GM18498 (cell line): ENCODE data around the gene TUT1.

Experiments
- ATAC-seq: cut with Tn5 transposase; IDR thresholded peaks from one replicate; pipeline ENCODE4 v1.9.1; 2021; ENCODE audit warnings: mild to moderate bottlenecking, moderate library complexity; ENCODE audit not compliant: unreplicated experiment

The TUT1 gene

DNA sequence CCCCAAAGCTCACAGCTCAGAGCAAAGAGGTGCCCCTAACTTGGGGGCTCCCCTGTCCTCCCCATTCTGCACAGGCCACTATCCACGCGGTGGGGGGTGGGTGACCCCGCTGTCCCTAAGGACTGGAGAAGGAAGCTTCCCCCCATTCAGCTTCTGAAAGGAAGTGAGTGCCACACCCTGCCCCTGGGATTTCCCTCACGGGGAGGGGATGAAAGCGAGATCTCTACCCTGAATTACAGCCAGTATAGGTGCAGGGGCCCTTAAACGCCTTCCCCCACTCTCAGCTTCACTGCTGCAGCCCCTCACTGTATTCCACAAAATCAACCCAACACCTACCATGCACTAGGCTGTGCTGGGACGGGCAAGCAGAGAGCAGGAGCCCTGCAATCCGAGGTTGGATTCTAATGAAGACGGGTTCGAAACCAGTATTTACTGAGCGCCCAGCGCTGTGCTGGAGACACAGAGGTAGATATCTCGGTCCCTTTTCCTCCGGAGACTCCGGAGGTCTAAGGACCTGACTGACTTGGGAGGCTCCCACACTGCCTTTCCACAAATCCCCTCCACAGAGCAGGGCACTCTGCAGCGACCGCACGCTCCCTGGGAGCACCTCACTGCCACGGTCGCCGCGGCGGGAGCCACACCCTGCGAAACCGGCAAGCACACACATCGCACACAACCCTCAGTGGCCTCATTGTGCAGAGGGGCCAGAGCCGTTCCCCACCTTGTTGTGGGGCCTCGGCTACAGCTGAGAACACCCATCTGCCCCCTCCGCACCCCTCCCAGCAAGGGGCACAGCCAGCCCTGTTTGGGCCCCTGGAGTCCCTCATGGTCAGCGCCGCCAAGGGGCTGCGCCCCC is 46.5 kb downstream of the TUT1 start:
- ATAC-seq: no peak

DNA sequence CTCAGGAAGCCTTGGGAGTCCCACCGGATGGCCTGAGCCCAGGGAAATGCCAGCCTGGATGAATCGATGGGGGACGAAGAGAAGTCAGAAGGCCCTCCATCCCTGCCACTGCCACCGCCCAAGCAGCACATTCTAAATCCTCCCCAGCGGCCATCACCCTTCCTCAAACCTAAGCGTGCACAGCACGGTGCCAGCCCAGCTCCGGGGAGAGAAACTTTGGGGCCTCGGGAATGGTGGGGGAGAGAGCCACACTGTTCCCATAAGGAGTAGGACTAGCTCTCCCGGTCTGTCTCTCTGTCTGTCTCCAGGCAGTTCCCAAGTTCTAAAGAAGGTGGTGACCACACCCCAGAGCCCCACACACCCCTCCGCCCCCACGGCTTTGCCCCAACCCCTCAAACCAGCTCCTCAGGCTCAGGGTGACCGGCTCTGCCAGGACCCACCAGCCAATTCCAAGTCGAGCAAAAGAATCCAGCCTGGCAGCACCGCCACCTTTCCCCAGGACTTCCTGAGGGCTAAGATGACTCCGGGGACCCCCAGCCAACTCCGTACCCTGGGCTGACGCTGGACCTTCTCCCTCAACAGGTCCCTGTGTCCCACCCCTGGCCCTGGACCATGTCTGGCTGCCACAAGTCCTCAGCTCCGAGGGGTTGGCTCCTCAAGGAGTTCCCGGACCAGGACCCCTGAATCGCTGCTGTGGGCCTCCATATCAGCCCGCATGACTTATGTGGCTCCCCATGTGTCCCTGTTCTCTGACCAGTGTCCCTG is 47.5 kb downstream of the TUT1 start:
- no peak for ATAC-seq

DNA sequence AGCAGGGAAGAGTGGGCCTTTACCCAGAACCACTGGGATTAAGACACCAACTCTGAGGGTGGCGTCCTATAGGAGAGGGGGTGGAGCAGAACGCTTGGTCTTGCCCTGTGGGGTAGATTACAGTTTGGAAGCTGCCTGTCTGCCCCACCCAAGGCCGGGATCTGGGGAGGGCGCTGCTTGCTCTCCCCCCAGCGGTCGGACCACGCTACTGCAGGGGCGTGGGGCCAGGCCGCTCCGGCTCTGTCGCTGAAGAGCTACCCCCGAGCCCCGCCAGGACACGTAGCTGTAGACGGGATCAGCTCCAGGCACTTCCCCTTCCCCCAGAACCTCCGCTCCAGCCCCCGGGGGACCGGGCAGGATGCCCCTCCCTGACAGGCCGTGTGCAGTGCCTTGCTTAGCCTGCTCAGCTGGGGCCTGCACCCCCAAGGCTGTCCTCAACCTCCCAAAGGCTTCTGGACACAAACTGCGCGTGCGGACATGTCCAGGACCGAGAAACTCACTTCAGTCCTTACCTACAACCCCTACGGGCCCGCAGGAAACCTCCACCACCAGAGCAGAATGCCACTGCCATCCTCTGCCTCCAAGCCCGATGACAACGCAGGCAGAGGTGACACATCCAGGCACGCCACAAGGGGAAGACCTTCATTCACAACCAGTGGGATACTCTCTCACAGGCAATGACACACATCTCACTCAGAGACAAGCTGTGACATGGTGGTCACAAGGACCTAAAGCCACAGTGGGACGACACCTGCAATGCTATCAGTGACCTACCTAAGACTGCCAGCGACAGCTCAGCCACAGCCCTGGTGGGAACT is 48.4 kb downstream of the TUT1 start:
- ATAC-seq: peak; percentile 35

DNA sequence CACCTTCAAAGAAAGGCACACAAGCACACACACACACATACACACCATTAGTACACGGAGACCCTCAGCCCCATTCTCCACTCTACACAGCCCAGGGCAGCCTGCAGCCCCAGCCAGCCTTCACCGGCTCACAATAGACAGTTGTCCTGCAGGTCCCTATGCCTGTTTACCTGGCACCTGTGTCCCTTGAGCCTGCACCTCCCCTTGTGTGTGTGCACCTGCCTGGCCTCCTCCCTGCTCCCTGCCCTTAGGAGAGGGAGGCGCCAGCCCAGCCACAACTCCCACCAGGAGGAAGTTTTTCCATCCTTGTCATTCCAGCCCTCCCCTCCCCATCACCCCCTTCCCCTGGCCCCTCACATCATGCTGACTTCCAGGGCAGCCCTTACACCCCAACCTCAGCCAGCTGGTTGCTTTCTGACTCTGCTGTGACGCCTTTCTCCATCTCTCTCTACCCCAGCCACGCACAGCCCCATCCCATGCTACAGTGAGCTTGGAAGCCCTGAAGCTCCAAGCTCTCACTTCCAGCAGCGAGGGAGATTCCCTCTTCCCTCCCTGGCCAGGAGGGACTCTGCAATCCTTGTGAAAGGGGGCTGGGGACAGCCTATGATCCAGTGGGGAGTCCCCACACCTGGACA is 49.1 kb downstream of the TUT1 start:
- ATAC-seq: no peak

DNA sequence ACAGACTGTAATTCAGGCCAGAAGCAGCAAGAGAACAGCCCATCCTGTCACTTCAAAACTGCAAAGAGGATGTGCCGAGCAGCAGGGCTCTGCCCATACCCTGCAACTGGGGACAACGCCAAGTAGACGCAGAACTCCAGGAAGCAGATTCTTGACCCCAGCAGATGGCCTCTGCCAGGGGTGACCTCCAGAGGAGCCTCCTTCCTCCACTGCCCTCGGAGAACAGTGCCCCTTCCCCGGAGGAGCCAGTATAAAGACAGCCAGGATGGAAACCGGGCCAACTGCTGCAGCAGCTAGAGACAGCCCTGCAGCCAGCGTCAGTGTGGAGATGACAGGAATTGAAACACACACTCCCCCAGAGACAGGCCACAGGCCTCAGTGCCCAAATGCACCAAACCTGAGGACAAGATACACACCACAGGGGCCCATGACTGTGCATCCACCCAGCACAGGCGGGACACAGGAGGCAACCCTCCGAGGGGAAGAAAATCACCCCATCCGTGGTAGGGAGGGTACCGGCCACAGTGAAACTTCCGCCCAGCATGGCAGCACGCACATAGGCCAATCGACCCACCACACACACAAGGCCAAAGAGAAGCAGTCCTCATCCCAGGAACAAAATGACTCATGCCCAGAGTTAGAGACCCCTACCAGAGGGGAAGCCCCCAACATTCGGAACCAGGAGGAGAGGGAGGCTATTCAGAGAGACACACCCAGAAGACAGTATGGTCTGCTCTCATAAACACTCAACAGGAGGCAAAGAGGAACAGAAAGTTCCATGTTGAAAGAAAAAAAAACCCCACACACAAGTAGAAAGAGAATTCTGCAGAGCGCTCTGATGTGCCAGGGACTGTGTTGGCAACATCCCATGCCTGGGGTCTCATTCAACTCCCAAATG is 50.3 kb downstream of the TUT1 start:
- ATAC-seq: peak; percentile 39

DNA sequence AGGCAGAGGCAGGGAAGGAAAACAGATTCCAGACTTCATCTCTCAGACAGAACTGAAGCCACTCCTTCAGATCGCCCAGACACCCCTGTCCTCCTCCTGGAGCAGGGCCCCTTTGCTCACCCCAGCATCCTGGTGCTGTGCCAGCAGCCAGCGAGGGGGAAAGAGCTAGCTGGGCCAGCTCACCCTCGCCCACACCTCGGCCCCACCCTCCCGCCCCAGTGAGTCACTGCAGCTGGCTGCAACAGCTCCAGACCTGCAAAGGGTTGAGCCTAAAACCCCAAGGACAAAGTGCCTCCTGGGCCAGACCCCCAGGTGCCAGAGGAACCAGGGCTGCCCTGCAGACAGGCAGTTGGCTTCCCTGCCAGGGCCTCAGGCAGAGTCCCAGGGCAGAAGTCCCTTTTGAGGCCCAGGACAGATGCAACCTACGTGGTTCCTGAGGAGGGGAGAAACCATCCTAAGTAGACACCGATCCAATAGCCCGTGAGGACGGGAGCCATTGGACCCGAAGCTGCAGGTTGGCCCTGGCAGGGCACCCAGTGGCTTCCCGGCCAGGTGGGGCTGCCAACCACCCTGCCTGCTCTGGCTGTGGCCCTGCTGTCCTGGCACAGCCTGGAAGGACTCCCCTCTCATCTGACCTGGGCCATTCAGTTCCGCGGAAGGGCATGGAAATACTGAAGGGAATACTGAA is 51.9 kb downstream of the TUT1 start:
- ATAC-seq: no peak

DNA sequence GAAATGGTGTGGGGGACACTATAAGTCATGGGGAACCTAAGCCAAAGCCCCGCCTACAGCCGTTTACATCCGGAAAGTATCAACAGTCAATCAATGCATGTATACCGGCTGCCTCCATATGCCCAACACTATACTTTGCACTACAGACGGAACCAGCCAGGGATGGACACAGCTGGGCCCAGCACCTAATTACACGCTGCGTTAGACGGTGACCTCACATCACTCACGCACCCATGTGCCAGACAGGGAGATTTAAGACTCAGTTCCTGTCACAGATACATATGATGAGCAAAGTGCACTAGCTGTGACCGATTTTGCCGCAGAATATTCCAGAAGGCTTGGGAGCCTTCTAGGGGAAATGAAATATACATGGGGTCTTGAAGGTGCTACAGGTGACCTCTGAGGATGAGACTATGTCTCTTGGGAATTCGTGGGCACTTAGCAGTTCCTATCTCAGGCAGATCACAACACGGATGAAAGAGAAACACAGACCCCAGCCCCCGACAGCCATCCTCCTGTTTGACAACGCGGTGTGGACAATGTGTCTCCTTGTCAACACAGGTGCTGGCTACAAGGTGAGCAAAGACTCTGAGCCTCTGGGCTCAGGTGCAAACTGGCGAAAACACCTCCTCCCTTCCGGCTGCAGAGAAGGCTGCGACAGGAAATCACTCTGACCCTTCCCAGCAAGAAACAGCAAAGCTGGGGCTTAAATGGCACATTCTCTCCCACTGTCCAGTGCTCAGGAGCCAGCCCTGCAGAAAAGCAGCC is 52.7 kb downstream of the TUT1 start:
- ATAC-seq: no peak

DNA sequence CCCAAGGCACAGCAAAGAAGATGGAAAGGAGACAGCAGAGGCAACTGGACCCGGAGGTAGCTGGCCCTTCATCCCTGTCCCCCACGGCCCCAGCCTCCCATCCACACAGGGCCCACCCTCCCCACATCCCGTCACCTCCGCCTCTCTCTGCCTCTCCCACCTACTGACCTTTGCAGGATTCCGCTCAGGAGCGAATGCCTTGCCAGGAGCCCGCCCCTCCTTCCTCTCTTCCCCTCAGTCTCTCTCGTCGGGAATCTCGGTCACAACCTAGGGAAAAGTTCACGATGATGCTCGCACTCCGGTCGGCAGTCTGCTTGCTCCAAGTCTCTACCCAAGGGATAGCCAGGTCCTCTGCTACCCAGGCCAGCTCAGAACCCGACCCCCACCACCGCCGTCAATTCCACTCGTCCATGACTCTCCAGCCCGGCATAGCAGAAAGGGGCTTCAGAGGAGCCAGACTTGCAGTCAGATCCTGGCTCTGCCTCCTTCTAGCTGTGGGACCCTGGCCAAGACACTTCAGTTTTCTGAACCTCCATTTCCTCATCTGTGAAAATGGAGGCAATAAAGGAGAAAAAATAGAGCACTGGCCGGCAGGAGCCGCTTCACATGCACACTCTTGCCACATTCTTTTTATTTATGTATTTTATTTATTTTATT is 54.9 kb downstream of the TUT1 start:
- no peak for ATAC-seq

DNA sequence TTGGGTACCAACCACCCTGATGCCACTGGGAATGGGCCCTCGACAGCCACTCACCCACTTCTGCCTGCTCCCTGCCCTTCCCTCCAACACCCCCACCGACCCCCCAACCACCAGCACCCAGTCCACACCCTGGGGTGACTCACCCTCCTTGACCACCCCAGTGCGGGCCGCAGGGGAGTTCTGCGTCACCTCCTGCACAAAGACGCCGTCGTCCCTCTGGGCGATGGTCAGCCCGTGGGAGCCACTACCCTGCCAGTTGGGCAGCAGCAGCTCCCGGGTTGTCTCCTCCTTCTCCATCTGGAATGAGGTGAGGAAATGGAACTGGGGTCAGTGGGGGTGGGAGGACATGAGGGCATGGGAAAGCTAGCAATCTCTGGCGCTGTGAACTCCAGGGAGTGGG is 55.5 kb downstream of the TUT1 start:
- no peak for ATAC-seq

DNA sequence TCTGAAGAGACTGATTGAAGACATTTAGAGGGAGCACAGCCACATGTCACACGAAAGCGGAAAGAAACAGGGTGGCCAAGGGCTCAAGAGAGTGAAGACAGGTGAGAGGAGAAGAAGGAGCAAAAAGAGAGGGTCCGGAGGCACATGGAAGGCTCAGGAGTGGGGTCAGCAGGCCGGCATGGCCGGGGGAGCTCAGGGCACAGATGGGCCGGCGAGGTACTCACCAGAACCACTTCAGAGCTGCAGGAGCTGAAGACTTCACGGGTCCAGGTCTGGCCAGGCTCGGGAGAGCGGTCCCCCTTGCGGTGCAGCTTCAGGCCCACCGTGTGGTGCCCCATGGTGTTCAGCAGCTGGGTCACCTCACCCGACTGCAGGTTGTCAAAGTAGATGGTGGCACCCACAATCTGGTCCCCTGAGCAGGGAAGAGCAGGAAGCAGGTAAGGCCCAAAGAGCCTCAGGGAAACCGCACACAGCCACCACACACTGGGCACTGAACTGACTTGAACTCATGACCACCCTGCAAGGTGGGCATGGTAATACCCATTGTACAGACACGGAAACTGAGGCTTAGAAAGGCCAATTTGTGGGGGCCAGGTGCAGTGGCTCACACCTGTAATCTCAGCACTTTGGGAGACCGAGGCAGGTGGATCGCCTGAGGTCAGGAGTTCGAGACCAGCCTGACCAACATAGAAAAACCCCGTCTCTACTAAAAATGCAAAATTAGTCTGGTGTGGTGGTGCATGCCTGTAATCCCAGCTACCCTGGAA is 56.4 kb downstream of the TUT1 start:
- ATAC-seq: no peak

DNA sequence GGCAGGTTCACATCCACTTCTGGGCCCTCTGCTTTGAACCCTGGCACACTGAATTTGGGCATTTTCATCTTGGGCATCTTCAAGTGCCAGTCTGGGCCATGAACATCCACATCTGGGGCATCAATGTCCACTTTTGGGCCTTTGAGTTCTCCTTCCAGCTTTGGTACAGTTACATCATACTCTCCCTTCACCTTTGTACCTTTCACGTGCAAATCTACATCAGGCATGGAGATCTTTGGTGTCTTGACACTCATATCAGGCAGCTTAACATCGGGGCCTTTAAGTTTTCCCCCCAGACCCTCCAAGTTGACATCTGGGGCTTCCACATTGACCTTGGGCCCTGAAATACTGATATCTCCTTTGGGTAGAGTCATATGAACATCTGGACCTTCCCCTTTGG is 59.2 kb downstream of the TUT1 start:
- no peak for ATAC-seq
